T-helper 2 cell treated with Interferon-gamma antibody and Interleukin-4, amounts not matched to agents 5 μg/mL and 100 μg/mL, for 36 hours (primary cell): ENCODE data around the gene GLMP.
A peak's percentile ranks its signal among the peaks of the same experiment; 100 is the strongest.
"Not testable (repeated sequence)": the region's sequence is repeated elsewhere in the genome, so short reads cannot be mapped to it uniquely, and the experiment has no call there.

ENCODE experiments used
- DNase-seq: peaks from one replicate; pipeline ENCODE4 v3.0.0; 2021; ENCODE audit warnings: low spot score
- H3K27ac Mint-ChIP-seq: one replicate; pipeline ENCODE4 v1.8.0; 2021; ENCODE audit warnings: mild to moderate bottlenecking, mixed read lengths
- H3K27me3 Mint-ChIP-seq: one replicate; pipeline ENCODE4 v1.8.0; 2021; ENCODE audit warnings: low read depth, mixed read lengths
- H3K36me3 Mint-ChIP-seq: one replicate; pipeline ENCODE4 v1.8.0; 2021; ENCODE audit warnings: low read depth, mixed read lengths
- H3K4me1 Mint-ChIP-seq: one replicate; pipeline ENCODE4 v1.8.0; 2021; ENCODE audit warnings: low read depth, mixed read lengths
- H3K4me3 Mint-ChIP-seq: one replicate; pipeline ENCODE4 v1.8.0; 2022; ENCODE audit warnings: mild to moderate bottlenecking, moderate library complexity, mixed read lengths
- H3K9me3 Mint-ChIP-seq: one replicate; pipeline ENCODE4 v1.8.0; 2021; ENCODE audit warnings: mixed read lengths

Gene GLMP, protein sequence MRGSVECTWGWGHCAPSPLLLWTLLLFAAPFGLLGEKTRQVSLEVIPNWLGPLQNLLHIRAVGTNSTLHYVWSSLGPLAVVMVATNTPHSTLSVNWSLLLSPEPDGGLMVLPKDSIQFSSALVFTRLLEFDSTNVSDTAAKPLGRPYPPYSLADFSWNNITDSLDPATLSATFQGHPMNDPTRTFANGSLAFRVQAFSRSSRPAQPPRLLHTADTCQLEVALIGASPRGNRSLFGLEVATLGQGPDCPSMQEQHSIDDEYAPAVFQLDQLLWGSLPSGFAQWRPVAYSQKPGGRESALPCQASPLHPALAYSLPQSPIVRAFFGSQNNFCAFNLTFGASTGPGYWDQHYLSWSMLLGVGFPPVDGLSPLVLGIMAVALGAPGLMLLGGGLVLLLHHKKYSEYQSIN

DNA sequence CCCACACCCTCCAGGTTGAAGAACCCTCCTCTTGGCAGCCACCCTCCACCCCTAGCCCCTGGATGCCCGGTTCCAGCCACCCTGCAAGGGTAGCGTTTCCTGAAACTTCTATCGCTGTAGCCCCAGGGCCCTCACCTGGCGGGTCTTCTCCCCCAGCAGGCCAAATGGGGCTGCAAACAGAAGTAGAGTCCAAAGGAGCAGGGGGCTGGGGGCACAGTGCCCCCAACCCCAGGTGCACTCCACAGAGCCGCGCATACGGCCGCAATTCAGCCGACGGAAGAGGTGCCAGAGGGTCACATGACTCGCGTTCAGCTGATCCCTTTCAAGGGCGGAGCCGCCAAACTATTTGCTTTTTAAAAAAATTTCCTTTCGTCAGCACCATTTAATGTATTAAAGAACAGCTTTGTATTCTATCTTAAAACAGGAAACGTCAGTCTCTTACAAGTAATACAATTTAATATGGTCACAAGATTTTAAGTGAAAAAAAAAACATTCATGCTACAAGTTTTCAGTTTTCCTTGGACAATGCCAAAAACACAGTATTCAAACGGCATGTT is at the start of gene GLMP:
Gene GLMP, minus strand, starts transcription at position 289 of the 557 bp plus-strand sequence. Its CDS starts 34 bp downstream, at position 255.
- H3K4me3 Mint-ChIP-seq = peak within 1 kb of the TSS; percentile 90

GRCh38 chr1:156344409-156344808 is 48.9 kb upstream of the GLMP start:
- no peaks in the 10 kb centered on the region for H3K9me3 Mint-ChIP-seq
- H3K4me1 Mint-ChIP-seq = no peaks in the 10 kb centered on the region
- H3K27ac Mint-ChIP-seq = no peak overlapping the region
- no peak overlapping the region for H3K4me3 Mint-ChIP-seq
- H3K27me3 Mint-ChIP-seq = peaks cover 26% of the 10 kb centered on the region
- H3K36me3 Mint-ChIP-seq = no peaks in the 10 kb centered on the region
- no peak for DNase-seq

More for the DNA sequence above, at the start of gene GLMP:
- H3K4me1 Mint-ChIP-seq = peaks cover 9% of the 10 kb centered on the region
- H3K36me3 Mint-ChIP-seq = no peaks in the 10 kb centered on the region
- peak within 1 kb of the TSS; percentile 86 for H3K27ac Mint-ChIP-seq
- H3K27me3 Mint-ChIP-seq = no peaks in the 10 kb centered on the region
- no peaks in the 10 kb centered on the region for H3K9me3 Mint-ChIP-seq
- DNase-seq = peak; percentile 41

- H3K4me3 Mint-ChIP-seq = no peak overlapping the region
- H3K27ac Mint-ChIP-seq = no peak overlapping the region
Observed at GRCh38 chr1:156342166-156342955, 46.9 kb upstream of the GLMP start.

DNA sequence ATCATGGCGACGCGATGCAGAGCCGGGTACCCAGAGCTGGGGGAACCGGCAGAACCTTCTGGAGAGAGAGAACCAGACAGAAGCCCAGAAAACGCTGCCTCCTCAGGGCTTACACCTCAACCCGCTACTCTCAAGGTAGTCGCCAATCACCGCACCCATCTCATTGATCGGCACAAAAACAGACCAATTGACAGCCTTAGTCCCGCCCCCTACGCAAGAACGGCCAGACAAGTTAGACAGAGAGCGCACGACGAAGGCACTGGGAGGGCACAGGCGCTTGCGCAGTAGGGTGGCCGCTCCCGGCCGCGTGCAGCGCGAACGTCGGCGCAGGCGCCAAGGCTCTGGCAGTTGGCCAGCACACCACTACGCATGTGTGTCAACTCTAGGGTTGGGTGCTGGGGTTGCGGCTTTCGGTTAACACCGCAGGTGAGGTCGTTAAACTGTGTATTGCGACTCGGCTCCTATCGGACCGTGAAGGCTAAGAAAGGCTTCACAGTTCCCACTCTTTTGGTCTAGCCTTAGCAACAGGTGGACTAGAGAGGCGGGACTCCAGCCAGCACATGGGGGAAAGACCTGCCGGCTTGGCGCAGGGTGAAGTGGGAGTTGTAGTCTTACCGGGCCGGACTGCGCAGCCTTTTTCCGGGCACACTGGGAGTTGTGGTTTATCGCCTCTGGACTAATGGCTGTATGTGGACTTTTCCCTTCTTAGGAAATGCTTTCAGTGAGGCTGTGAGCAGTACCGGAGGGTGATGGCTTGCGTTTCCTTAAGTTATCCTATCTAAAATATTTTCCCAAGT is 42.9 kb upstream of the GLMP start, which contains the start of the genes CCT3 and TSACC:
Gene CCT3, minus strand, starts transcription at position 113 of the 797 bp plus-strand sequence. Its CDS starts 108 bp downstream, at position 5.
Gene TSACC, plus strand, starts transcription at position 347 of the 797 bp plus-strand sequence. CDS start 1,232 bp downstream, outside the sequence.
- peaks cover 4% of the 10 kb centered on the region for H3K27me3 Mint-ChIP-seq
- peak within 1 kb of the TSS; percentile 98 for H3K27ac Mint-ChIP-seq
- peaks cover 35% of the 10 kb centered on the region for H3K36me3 Mint-ChIP-seq
- H3K9me3 Mint-ChIP-seq = no peaks in the 10 kb centered on the region
- peak within 1 kb of the TSS; percentile 95 for H3K4me3 Mint-ChIP-seq
- DNase-seq = peak; percentile 100
- peaks cover 18% of the 10 kb centered on the region for H3K4me1 Mint-ChIP-seq

More at GRCh38 chr1:156342166-156342955, 46.9 kb upstream of the GLMP start:
- Mint-ChIP-seq H3K27me3 (peaks cover 20% of the 10 kb centered on the region), H3K4me1 (no peaks in the 10 kb centered on the region), H3K9me3 (no peaks in the 10 kb centered on the region), H3K36me3 (peaks cover 6% of the 10 kb centered on the region)
- DNase-seq = no peak

GRCh38 chr1:156337888-156338179 is 42.4 kb upstream of the GLMP start:
- Mint-ChIP-seq H3K27me3 (no peaks in the 10 kb centered on the region), H3K27ac (peak overlapping the region; percentile 98), H3K36me3 (peaks cover 38% of the 10 kb centered on the region), H3K9me3 (no peaks in the 10 kb centered on the region), H3K4me3 (peak overlapping the region; percentile 95), H3K4me1 (peaks cover 19% of the 10 kb centered on the region)
- no peak for DNase-seq

GRCh38 chr1:156337052-156337887 is 41.8 kb upstream of the GLMP start:
- H3K9me3 Mint-ChIP-seq = no peaks in the 10 kb centered on the region
- peak overlapping the region; percentile 95 for H3K4me3 Mint-ChIP-seq
- H3K27me3 Mint-ChIP-seq = no peaks in the 10 kb centered on the region
- H3K36me3 Mint-ChIP-seq = peaks cover 43% of the 10 kb centered on the region
- peak overlapping the region; percentile 98 for H3K27ac Mint-ChIP-seq
- DNase-seq = peak; percentile 5
- peaks cover 19% of the 10 kb centered on the region for H3K4me1 Mint-ChIP-seq

DNA sequence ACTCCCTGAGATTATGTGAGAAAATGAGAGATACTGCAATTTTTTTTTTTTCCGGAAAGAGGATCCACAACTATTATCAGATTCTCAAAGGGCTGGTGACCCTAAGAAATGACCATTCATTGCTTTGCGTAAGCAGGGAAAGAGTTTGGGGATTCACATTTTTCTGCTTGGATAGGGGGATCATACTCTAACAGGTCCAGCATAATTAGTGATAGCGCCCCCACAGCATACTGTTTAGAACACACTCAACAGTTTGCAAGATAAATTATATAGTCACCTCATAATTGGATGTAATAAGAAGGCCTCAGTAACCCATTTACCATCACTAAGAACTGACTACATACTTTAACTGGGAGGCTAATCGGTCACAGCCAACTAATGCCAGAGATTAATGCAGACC is 40.8 kb upstream of the GLMP start:
- no peaks in the 10 kb centered on the region for H3K27me3 Mint-ChIP-seq

GRCh38 chr1:156323179-156323578 is 27.7 kb upstream of the GLMP start:
- DNase-seq, H3K27ac Mint-ChIP-seq, H3K9me3 Mint-ChIP-seq, H3K4me3 Mint-ChIP-seq, H3K4me1 Mint-ChIP-seq, H3K27me3 Mint-ChIP-seq: not testable (repeated sequence)
- H3K36me3 Mint-ChIP-seq = peaks cover 58% of the 10 kb centered on the region

More for the DNA sequence above, 40.8 kb upstream of the GLMP start:
- DNase-seq = no peak
- Mint-ChIP-seq H3K9me3 (no peaks in the 10 kb centered on the region), H3K27ac (no peak overlapping the region), H3K4me3 (peak overlapping the region; percentile 95), H3K36me3 (peaks cover 48% of the 10 kb centered on the region), H3K4me1 (peaks cover 19% of the 10 kb centered on the region)

- H3K4me1 Mint-ChIP-seq = no peaks in the 10 kb centered on the region
- H3K9me3 Mint-ChIP-seq = no peaks in the 10 kb centered on the region
- H3K27me3 Mint-ChIP-seq = no peaks in the 10 kb centered on the region
- no peak for DNase-seq
- H3K4me3 Mint-ChIP-seq = no peak overlapping the region
- H3K36me3 Mint-ChIP-seq = peaks cover 58% of the 10 kb centered on the region
- H3K27ac Mint-ChIP-seq = no peak overlapping the region
Observed at GRCh38 chr1:156320560-156320959, 25.1 kb upstream of the GLMP start.

DNA sequence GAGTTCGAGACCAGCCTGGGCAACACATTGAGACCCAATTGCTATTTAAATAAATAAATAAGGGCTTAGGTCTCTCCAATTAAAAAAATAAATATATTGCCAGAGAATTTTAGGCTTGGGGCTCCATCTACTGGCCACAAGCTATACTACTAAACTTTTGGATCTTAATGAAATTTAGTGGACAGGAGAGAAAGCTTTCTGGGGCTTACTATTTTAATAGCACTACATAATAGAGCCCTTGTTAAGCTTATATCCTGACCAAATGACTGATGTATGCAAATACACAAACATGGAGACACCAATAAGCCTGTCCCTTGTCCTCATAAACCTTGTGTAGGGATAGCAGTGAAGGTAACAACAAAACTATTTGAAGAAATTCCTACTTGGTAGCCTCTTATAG is 24.2 kb upstream of the GLMP start:
- no peak for DNase-seq
- H3K9me3 Mint-ChIP-seq = no peaks in the 10 kb centered on the region
- peaks cover 55% of the 10 kb centered on the region for H3K36me3 Mint-ChIP-seq
- H3K4me3 Mint-ChIP-seq = no peak overlapping the region
- no peaks in the 10 kb centered on the region for H3K27me3 Mint-ChIP-seq
- H3K27ac Mint-ChIP-seq = no peak overlapping the region
- H3K4me1 Mint-ChIP-seq = no peaks in the 10 kb centered on the region

DNA sequence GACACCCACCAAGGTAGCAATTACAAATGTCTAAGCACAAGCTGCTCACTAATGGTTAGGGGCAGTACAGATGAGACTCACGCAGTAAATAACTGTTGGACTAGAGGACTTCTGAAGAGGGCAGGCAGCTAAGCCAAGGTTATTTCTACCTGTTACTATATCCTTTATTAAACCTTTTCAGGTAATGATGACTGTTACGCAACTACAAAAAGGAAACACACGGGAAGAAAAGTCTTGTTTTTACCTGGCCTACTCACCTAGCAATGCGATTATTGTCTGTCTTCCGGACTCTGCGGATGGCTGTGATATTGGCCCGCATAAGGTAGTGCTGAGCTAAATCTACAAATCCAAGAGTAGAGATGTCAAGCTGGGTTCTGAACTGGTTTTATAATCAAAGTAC is 21.4 kb upstream of the GLMP start:
- H3K4me3 Mint-ChIP-seq = no peak overlapping the region
- H3K9me3 Mint-ChIP-seq = no peaks in the 10 kb centered on the region
- no peaks in the 10 kb centered on the region for H3K27me3 Mint-ChIP-seq
- no peak for DNase-seq
- no peaks in the 10 kb centered on the region for H3K4me1 Mint-ChIP-seq
- no peak overlapping the region for H3K27ac Mint-ChIP-seq
- H3K36me3 Mint-ChIP-seq = peaks cover 62% of the 10 kb centered on the region

- H3K4me3 Mint-ChIP-seq = no peak overlapping the region
- no peak for DNase-seq
- no peaks in the 10 kb centered on the region for H3K27me3 Mint-ChIP-seq
- peaks cover 3% of the 10 kb centered on the region for H3K4me1 Mint-ChIP-seq
- H3K36me3 Mint-ChIP-seq = peaks cover 64% of the 10 kb centered on the region
- H3K9me3 Mint-ChIP-seq = no peaks in the 10 kb centered on the region
- no peak overlapping the region for H3K27ac Mint-ChIP-seq
Observed at GRCh38 chr1:156310962-156311361, 15.5 kb upstream of the GLMP start.

DNA sequence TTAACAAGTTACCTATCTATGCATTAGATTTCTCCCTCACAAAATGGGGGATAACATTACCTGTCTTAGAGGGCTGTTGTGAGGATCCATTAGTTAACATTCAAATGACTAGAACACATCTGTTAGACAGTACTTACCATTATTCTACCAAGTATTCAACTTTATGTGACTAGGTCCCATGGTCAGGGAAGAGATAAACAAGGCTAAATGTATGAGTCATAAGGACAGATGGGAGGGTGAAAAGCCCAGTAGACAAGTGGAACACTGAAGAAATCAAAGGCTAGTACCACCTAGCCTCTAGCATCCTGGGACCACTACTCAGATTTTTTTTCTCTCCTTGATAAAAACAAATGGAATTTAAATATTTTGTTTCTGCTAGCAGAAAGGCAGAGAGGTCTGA is 12.6 kb upstream of the GLMP start:
- no peak overlapping the region for H3K4me3 Mint-ChIP-seq
- H3K36me3 Mint-ChIP-seq = peaks cover 55% of the 10 kb centered on the region
- no peak for DNase-seq
- H3K4me1 Mint-ChIP-seq = peaks cover 5% of the 10 kb centered on the region
- H3K9me3 Mint-ChIP-seq = no peaks in the 10 kb centered on the region
- H3K27me3 Mint-ChIP-seq = no peaks in the 10 kb centered on the region
- H3K27ac Mint-ChIP-seq = no peak overlapping the region
